GM19238 (cell line): Measurements from ENCODE around the gene SMARCA4.
A peak's percentile ranks its signal among the peaks of the same experiment; 100 is the strongest.
"Not testable (repeated sequence)": the region's sequence is repeated elsewhere in the genome, so short reads cannot be mapped to it uniquely, and the experiment has no call there.

Experiments used
- DNase-seq: peaks from one replicate; pipeline ENCODE4 v3.0.0; 2011; ENCODE audit warnings: low spot score; ENCODE audit not compliant: insufficient read length

Gene SMARCA4

DNA sequence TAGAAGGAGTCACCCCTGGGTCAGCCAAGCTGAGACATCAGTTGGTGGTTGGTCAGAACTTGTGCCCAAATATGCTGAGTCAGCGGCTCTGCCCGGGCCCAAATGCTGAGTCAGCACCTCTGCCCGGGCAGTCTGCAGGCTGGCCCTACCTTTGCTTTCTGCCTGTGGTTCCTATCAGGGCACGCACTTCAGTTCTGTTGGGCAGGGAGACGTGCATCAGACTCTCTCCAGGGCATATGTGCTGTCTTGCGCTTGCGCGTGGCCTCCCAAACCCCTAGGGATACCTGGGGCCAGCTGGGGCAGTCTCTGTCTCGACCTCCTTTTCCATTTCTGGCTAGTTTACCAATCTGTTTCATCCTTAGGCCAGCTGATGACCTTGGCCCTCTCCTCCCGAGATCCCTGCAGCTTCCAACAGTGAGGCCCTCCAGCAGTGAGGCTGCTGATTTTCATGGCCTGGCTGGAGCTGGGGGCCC lies 104.0 kb downstream of the SMARCA4 start:
- no peak for DNase-seq

DNA sequence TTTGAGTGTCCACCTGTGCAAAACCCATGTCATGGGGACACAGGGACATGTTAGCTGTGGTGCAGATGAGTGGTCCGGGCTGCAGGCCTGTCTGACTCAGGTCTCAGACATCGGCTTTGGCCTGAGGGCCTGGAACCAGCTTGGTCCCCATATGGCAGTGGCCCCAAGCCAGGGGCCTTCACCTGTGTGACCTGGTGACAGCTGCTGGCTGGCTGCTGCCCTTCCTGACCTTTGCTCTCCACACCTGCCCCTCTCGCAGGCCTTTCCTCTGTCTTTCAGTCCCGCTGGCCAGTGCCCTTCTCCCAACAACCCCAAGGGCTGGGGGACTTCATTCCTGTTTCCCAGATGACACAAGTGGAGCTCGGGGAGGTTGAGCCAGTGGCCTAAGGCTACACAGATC lies 105.5 kb downstream of the SMARCA4 start:
- no peak for DNase-seq

DNA sequence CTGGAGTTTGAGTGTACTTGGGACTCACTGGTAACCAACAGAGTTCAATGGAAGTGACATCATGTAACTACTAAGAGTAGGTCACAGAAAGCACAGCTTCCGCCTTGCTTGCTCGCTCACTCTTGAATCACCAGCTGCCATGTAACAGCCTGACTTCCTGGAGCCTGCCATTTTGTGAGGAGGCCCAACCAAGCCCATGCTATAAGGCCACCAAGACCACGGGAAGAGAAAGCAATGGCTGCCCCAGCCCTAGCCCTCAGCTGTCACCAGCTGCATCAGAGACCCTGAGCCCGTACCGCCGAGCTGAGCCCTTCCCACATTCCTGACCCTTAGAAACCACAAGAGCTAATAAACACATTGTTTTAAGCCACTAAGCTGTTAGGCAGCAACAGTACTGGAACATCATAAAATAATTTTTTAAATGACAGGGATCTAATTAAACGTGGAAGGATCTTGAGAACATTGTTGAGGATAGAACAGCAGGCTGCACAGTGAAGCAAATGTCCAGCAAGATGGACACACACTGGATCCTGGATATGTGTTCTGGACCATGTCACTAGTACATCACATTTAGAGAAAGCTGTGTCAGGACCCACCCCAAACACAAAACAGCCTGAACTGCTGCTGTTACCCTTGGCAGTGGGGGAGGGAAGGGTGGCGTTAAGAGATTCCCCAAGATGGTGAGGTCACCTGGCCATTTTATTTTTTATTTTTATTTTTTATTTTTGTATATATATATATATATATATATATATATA lies 106.7 kb downstream of the SMARCA4 start:
- DNase-seq = no peak

DNA sequence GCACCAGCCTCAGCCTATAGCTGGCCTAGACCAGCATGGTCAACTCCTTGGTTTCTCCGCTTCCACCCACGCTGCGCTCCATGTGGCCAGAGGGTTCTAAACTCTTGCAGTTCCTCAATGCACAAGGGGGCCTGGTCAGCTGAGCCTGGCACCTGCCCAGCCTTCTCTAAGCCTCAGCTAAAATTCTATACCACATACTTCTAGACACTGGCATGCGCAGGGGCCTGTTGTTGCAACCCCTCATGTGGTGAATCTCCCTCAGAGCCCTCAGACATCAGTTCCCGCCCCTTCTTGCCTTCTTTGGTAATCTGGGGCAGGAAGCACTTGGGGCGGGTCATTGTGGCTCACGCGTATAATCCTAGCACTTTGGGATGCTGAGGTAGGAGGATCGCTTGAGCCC lies 108.7 kb downstream of the SMARCA4 start:
- no peak for DNase-seq

DNA sequence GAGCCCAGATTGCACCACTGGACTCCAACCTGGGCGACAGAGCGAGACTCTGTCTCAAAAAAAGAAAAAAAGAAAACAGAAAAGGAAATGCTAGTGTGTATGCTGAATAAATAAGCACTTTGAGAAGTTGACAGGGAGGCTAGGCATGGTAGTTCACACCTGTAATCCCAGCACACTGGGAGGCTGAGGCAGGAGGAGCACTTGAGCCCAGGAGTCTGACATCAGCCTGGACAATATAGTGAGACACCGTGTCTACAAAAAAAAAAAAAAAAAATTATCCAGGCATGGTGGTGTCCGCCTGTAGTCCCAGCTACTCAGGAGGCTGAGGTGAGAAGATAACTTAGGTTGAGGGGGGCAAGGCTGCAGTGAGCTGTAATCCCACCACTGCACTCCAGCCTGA lies 109.3 kb downstream of the SMARCA4 start:
- DNase-seq = no peak

DNA sequence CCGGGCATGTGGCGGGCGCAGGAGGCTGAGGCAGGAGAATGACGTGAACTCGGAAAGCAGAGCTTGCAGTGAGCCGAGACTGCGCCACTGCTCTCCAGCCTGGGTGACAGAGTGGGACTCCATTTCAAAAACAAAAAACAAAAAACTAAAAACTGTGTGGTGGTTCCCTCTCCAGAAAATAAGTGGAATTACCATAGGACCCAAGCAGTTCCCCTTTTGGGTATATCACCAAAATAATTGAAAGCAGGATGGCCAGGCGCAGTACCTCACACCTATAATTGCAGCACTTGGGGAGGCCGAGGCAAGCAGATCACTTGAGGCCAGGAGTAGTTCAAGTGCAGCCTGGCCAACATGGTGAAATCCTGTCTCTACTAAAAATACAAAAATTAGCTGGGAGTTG lies 112.7 kb downstream of the SMARCA4 start:
- no peak for DNase-seq

DNA sequence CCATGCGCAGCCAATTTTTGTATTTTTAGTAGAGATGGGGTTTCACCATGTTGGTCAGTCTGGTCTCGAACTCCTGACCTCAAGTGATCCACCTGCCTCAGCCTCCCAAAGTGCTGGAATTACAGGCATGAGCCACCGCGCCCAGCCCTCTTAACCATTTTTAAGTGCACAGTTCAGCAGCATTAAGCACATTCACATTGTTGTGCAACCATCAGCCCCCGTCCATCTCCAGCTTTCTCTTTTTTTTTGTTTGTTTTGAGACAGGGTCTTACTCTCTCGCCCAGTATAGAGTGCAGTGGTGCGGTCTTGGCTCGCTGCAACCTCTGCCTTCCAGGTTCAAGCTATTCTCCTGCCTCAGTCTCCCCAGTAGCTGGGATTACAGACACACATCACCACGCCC lies 116.0 kb downstream of the SMARCA4 start:
- DNase-seq = not testable (repeated sequence)

DNA sequence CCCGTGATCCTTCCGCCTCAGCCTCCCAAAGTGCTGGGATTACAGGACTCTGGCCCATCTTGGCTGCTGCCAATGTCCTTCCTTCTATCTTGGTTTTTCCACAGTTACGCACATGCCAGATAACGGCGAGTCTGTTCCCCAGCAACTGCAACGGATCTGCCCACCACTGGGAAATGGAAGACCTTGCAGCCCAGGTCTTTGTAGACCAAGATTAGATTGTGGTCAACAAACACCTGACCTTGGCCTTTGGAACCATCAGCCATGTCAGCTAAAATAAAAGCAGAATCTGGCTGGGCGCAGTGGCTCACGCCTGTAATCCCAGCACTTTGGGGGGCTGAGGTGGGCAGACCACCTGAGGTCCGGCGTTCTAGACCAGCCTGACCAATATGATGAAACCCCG lies 118.1 kb downstream of the SMARCA4 start:
- no peak for DNase-seq

DNA sequence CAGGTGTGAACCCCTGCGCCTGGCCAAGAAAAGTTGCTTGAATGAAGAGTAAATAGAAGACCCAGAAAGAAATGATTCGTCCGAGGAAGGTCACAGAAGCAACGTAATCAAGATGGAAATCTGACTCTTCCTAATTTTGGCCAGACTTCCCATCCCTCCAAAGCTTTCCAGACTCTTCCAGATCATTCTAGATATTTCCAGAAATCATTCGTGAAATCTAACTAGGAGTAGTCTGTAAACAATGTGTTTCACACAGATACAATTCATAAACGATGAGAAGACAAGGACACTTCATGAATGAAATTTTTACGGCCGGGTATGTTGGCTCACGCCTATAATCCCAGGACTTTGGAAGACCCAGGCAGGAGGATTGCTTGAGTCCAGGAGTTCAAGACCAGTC lies 119.2 kb downstream of the SMARCA4 start:
- DNase-seq = no peak

DNA sequence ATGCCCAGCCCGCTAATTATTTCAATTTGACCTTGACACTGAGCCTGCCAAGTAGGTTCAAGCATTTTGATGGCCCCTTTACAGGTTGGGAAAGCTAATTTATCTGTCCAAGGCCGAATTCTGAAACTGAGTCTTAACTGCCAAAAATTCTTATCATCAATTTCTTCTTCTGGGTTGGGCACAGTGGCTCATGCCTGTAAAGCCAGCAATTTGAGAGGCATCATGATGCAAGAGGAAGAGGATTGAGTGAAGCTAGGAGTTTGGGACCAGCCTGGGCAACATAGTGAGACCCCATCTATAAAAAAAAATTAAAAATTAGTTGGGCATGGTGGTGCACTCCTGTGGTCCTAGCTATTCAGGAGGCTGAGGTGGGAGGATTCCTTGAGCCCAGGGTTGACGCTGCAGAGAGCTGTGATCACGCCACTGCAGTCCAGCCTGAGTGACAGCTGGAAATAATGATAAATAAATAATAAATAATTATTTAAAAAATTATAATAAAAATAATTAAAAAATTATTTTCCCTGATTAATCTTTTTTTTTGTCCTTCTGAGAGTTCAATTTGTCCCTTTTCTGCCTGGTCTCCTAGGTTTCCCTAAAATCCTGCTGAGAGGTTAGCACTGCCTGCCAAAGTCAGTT lies 127.2 kb downstream of the SMARCA4 start:
- no peak for DNase-seq

DNA sequence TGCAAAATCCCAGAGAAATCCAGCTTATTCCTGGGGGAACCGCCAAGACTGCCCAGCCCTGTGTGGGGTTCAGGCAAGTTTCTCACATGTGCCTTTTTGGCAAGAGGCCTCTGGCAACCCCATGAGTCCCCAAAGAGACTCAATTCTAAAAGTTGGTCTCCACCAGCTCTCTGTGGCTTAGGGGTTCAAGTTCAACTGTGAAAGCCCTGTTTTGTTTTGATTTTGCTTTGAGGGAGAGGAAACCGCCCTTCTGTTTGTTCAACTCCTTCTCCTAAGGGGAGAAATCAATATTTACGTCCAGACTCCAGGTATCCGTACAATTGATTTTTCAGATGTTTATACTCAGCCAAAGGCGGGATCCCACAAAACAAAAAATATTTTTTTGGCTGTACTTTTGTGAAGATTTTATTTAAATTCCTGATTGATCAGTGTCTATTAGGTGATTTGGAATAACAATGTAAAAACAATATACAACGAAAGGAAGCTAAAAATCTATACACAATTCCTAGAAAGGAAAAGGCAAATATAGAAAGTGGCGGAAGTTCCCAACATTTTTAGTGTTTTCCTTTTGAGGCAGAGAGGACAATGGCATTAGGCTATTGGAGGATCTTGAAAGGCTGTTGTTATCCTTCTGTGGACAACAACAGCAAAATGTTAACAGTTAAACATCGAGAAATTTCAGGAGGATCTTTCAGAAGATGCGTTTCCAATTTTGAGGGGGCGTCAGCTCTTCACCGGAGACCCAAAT lies 127.8 kb downstream of the SMARCA4 start:
- DNase-seq = no peak

DNA sequence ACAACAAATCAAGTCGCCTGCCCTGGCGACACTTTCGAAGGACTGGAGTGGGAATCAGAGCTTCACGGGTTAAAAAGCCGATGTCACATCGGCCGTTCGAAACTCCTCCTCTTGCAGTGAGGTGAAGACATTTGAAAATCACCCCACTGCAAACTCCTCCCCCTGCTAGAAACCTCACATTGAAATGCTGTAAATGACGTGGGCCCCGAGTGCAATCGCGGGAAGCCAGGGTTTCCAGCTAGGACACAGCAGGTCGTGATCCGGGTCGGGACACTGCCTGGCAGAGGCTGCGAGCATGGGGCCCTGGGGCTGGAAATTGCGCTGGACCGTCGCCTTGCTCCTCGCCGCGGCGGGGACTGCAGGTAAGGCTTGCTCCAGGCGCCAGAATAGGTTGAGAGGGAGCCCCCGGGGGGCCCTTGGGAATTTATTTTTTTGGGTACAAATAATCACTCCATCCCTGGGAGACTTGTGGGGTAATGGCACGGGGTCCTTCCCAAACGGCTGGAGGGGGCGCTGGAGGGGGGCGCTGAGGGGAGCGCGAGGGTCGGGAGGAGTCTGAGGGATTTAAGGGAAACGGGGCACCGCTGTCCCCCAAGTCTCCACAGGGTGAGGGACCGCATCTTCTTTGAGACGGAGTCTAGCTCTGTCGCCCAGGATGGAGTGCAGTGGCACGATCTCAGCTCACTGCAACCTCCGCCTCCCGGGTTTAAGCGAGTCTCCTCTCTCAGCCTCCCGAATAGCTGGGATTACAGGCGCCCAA lies 128.6 kb downstream of the SMARCA4 start, which contains the start of gene LDLR:
TSS of gene LDLR (plus strand) at position 210 of the 760 bp plus-strand sequence. CDS start at position 296, 86 bp downstream.
- DNase-seq = peak; percentile 69

DNA sequence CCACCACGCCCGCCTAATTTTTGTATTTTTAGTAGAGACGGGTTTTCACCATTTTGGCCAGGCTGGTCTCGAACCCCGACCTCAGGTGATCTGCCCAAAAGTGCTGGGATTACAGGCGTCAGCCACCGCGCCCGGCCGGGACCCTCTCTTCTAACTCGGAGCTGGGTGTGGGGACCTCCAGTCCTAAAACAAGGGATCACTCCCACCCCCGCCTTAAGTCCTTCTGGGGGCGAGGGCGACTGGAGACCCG lies 129.1 kb downstream of the SMARCA4 start:
- DNase-seq = not testable (repeated sequence)

DNA sequence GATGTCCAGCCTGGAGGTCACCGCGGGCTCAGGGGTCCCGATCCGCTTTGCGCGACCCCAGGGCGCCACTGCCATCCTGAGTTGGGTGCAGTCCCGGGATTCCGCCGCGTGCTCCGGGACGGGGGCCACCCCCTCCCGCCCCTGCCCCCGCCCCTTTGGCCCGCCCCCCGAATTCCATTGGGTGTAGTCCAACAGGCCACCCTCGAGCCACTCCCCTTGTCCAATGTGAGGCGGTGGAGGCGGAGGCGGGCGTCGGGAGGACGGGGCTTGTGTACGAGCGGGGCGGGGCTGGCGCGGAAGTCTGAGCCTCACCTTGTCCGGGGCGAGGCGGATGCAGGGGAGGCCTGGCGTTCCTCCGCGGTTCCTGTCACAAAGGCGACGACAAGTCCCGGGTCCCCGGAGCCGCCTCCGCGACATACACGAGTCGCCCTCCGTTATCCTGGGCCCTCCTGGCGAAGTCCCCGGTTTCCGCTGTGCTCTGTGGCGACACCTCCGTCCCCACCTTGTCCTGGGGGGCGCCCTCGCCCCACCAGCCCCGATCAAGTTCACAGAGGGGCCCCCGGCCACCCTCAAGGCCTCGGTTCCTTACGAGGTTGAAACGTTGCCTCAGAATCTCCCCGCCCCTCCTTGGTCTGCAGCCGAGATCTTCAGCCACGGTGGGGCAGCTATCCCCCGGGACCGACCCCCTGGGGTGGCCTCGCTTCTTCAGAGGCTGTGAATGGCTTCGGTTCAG lies 129.6 kb downstream of the SMARCA4 start:
- DNase-seq = peak; percentile 81

DNA sequence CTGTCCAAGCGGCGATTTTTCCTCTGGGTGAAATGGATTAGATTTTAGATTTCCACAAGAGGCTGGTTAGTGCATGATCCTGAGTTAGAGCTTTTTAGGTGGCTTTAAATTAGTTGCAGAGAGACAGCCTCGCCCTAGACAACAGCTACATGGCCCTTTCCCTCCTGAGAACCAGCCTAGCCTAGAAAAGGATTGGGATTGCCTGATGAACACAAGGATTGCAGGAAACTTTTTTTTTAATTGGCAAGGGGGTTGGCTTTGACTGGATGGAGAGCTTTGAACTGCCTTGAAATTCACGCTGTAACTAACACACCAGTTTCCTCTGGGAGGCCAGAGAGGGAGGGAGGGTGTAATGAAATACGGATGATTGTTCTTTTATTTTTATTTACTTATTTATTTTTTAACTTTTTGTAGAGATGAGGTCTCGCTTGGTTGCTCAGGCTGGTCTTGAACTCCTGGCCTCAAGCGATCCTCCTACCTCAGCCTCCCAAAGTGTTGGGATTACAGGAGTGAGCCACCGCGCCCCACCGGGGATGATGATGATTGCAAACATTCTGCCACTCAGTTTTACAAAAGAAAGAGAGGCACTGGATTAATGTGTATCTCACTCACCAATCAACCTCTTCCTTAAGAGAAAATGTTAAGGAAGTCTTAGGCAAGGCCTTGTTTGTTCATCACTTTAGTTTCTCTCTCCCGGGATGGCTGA lies 130.3 kb downstream of the SMARCA4 start:
- no peak for DNase-seq

DNA sequence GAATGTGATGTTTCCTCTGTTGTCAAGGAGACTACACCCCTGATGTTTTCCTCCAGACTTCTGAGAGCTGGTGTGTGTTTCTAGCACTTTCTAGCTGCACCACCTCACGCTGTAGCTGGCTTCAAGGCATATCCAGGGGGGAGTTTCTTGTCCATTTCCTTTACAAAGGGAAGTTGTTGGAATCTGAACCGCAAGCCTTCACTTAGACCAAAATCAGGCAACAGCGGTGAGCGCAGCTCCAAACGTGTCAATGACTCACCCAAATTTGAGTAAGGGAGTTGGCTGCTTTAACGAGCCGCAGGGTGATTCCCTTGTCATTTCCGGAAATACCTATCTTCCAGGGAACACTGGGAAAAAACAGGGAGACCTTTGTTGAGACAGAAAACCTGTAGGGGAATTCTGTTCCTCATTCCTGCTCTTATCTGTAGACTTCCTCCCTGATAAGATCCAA lies 130.9 kb downstream of the SMARCA4 start:
- DNase-seq = no peak

DNA sequence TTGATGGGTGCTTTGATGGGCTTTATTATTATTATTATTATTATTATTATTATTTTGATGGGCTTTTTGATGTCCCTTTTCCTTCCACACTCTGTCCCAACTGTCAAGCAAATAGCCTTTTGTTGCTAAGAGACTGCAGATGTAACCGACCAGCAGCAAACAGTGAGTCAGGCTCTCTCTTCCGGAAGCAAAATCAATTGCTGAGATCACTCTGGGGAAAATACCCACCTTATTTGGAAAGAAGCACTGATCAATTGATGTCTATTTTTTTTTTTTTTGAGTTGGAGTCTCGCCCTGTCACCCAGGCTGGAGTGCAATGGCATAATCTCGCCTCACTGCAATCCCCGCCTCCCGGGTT lies 131.3 kb downstream of the SMARCA4 start:
- no peak for DNase-seq

DNA sequence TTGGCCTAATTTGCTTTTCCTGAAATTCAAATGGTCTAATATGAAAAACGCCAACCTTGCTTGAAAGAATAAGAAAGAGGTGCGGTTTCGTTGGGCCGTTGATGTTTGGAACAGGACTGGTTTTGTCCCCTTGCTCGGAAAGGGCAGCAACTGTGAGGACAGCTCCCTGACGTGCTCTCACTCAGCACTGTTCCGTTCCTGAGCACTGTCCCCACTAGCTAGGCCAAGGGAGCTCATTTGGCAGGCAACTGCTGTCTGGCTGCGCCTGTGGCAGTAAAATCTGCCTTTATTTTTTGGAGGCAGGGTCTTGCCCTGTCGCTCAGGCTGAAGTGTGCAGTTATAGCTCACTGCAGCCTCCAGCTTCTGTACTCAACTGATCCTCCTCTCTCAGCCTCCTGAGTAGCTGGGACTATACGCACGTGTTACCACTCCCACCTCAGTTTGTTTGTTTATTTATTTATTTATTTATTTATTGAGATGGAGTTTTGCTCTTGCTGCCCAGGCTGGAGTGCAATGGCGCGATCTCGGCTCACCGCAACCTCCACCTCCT lies 132.9 kb downstream of the SMARCA4 start:
- DNase-seq = no peak

DNA sequence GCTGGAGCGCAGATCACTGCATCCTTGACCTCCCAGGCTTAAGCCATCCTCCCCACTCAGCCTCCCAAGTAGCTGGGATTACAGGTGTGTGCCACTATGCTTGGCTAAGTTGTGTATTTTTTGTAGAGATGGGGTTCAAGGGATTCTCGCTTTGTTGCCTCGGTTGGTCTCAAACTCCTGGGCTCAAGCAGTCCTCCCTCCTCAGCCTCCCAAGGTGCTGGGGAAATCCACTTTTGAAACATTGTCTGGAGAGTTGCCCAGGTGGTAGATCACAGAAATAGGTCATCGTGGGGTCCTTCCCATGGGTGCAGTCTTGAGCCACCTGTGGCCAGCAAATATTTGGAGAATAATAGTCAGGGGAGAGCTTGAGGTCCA lies 133.7 kb downstream of the SMARCA4 start:
- DNase-seq = no peak

DNA sequence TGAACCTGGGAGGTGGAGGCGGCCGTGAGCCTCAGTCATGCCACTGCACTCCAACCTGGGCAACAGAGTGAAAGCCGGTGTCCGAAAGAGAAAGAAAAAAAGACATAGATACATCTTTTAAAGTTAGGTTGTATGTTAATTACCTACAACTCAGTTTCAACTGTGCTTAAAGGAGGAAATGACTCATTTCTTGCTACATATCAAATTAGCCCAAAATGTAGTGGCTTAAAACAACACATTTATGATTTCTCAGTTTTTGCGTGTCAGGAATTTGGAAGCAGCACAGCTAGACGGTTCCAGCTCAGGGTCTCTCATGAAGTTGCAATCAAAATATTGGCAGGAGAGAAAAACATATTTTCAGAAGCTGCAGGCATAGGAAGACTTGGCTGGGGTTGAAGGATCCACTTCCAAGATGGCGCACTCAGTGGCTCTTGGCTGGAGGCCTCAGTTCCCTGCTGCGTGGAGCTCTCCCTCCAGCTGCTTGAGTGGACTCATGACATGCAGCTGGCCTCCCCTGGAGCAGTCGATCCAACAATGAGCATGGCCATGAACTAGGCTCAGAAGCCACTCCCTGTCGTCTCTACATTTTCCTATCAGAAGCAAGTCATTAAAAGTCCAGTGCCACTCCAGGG lies 135.5 kb downstream of the SMARCA4 start:
- DNase-seq = no peak
